ENCODE data around the gene AFF3. TPM values are rescaled to one million over a fixed set of nuclear protein-coding genes. Genes with fewer than 3 reads are reported as not detected.

The AFF3 gene
- total RNA-seq, 1 experiment from 2014 or later: 0.22 TPM

DNA sequence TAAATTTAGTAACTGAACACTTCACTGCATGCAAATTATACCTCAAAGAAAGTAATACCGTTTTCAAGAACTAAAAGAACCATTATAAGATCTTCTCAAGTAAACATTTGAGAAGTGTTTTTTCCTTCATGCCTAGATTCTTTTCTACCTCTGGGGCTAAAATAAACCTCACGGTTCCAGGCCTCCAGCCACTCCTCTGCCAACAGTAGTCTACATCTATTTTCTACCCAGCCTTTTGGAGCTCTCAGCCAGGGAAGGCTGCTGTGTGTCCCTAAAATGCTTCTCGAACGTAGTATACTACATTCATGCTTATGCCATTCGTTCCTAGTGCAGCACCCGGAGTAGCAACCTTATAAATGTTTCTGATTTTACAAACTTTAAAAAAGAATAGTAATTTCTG is 219.7 kb downstream of the AFF3 start:
- H3K23ac ChIP-seq (ENCODE audit: insufficient read length, low read depth, low read length): no peak overlapping the region
- H3K27ac ChIP-seq (ENCODE audit: insufficient read length, low read depth, low read length): no peak overlapping the region
- no peak overlapping the region for H3K4ac ChIP-seq (ENCODE audit: low read depth, low read length)
- no peak overlapping the region for H2BK15ac ChIP-seq (ENCODE audit: low read depth, low read length)
- no peak overlapping the region for H3K14ac ChIP-seq (ENCODE audit: insufficient read depth, low read length)
- Mint-ChIP-seq H3K27me3 (ENCODE audit: low read depth) (no peaks in the 10 kb centered on the region), H3K27ac (no peak overlapping the region), H3K9me3 (peaks cover 0 to 15% of the 10 kb centered on the region in 2 experiments; a peak in 2 of 5 replicates), H3K4me3 (no peak overlapping the region), H3K36me3 (ENCODE audit: insufficient read depth in 1 of 3, low read depth in 3 of 3) (peaks cover 0 to 2% (median 0%) of the 10 kb centered on the region in 3 experiments; a peak in 1 of 7 replicates), H3K4me1 (peaks cover 4 to 5% of the 10 kb centered on the region in 2 experiments; a peak in 2 of 4 replicates)
- H3K9ac ChIP-seq (ENCODE audit: extremely low read depth, insufficient read length, low read length): no peak overlapping the region
- TF ChIP-seq, protein P1, sequence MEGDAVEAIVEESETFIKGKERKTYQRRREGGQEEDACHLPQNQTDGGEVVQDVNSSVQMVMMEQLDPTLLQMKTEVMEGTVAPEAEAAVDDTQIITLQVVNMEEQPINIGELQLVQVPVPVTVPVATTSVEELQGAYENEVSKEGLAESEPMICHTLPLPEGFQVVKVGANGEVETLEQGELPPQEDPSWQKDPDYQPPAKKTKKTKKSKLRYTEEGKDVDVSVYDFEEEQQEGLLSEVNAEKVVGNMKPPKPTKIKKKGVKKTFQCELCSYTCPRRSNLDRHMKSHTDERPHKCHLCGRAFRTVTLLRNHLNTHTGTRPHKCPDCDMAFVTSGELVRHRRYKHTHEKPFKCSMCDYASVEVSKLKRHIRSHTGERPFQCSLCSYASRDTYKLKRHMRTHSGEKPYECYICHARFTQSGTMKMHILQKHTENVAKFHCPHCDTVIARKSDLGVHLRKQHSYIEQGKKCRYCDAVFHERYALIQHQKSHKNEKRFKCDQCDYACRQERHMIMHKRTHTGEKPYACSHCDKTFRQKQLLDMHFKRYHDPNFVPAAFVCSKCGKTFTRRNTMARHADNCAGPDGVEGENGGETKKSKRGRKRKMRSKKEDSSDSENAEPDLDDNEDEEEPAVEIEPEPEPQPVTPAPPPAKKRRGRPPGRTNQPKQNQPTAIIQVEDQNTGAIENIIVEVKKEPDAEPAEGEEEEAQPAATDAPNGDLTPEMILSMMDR (conservative IDR thresholded peaks at IDR 0.05): no peak
- no peaks in the 10 kb centered on the region for H3K27me3 ChIP-seq (ENCODE audit: insufficient read depth, low read length)
- H3K18ac ChIP-seq (ENCODE audit: insufficient read length, low read depth, low read length): no peak overlapping the region
- no peaks in the 10 kb centered on the region for H3K23me2 ChIP-seq (ENCODE audit: insufficient read length, low read depth, low read length, poor library complexity, severe bottlenecking)
- no peak overlapping the region for H2BK120ac ChIP-seq (ENCODE audit: low read depth, low read length, poor library complexity, severe bottlenecking)
- no peak overlapping the region for H2AK5ac ChIP-seq (ENCODE audit: insufficient read length, low read length)
- H3K79me2 ChIP-seq (ENCODE audit: insufficient read depth, low read length): no peaks in the 10 kb centered on the region
- no peak overlapping the region for H4K5ac ChIP-seq (ENCODE audit: insufficient read length, low read depth, low read length)
- no peaks in the 10 kb centered on the region for H3K4me1 ChIP-seq (ENCODE audit: insufficient read depth, low read length)
- no peak overlapping the region for H3K4me2 ChIP-seq (ENCODE audit: insufficient read depth, insufficient read length, low read length)
- no peak overlapping the region for H2BK20ac ChIP-seq (ENCODE audit: low read depth, low read length, poor library complexity, severe bottlenecking)
- H4K91ac ChIP-seq (ENCODE audit: insufficient read length, low read depth, low read length): no peak overlapping the region
- H4K20me1 ChIP-seq (ENCODE audit: control insufficient read depth, insufficient read depth, insufficient read length): no peaks in the 10 kb centered on the region
- no peaks in the 10 kb centered on the region for H3K9me3 ChIP-seq (ENCODE audit: control insufficient read depth, low read depth, low read length)
- no peak overlapping the region for H2BK5ac ChIP-seq (ENCODE audit: insufficient read length, low read length)
- no peak overlapping the region for H3K56ac ChIP-seq (ENCODE audit: insufficient read length, low read depth, low read length)
- no peak overlapping the region for H2BK12ac ChIP-seq (ENCODE audit: insufficient read length, low read depth, low read length)
- DNase-seq: no peak
- H3K79me1 ChIP-seq (ENCODE audit: insufficient read depth, low read depth, low read length, poor library complexity, severe bottlenecking): no peaks in the 10 kb centered on the region
- no peak overlapping the region for H3T11ph ChIP-seq (ENCODE audit: low read length)
- no CpG with 5 or more reads among the region's 6 CpGs for WGBS (ENCODE audit: extremely low coverage, insufficient read length, low lambda C conversion rate)
- H4K8ac ChIP-seq (replicated peaks; ENCODE audit: insufficient read length, low read depth, low read length): no peak overlapping the region
- H2AFZ ChIP-seq (ENCODE audit: low read length): no peak overlapping the region
